Endothelial cell of umbilical vein (primary cell): ENCODE data around the gene OTOGL. TPM values are rescaled to one million over a fixed set of nuclear protein-coding genes. Genes with fewer than 3 reads are reported as not detected.
A peak's percentile ranks its signal among the peaks of the same experiment; 100 is the strongest.

Source experiments
- BruUV-seq: library from RNA; stranded (reverse); fragments of 400-500 nt; replicated peaks from 2 replicates; lab custom pipeline; 2021; lab: Mats Ljungman, UMichigan
- CTCF ChIA-PET: fragments of 300-600, 350-600 bp; sonication (Branson Sonifier 250); formaldehyde crosslinking; loops from one replicate; lab custom pipeline; 2021; ENCODE audit warnings: antibody characterized with exemption, inconsistent platforms; lab: Charles Lee
- POLR2A ChIA-PET: fragments of 300-600, 350-600 bp; sonication (Branson Sonifier 250); formaldehyde crosslinking; loops from one replicate; lab custom pipeline; 2021; ENCODE audit warnings: antibody characterized with exemption, inconsistent platforms; lab: Charles Lee
- DNase-seq: peaks from one replicate; pipeline ENCODE4 v3.0.0-alpha.2; 2011; ENCODE audit warnings: low read depth, low spot score
- FAIRE-seq: peaks from 2 replicates; lab custom pipeline; 2011; peaks lifted over from hg19 to GRCh38; lab: Jason Lieb, UNC
- H2AFZ ChIP-seq: 2 replicates; pipeline ENCODE4 v1.6.0; 2012; ENCODE audit warnings: low read depth, low read length, control low read depth, inconsistent platforms
- H3K27ac ChIP-seq: 2 replicates; pipeline ENCODE4 v1.5.1; 2011; ENCODE audit warnings: low read depth, mild to moderate bottlenecking, control low read depth, low read length, moderate library complexity; ENCODE audit not compliant: insufficient read depth
- H3K27me3 ChIP-seq, 2 experiments: 2 replicates each; pipeline versions ENCODE4 v1.6.0 to v1.6.1; 2011; ENCODE audit warnings: low read length in 2 of 2, mixed read lengths in 1 of 2; ENCODE audit not compliant: control insufficient read depth in 2 of 2, insufficient read depth in 2 of 2
- H3K36me3 ChIP-seq, 2 experiments: 2 replicates in 1 of 2; 3 replicates in 1 of 2; pipeline ENCODE4 v1.5.1; 2011; ENCODE audit warnings: low read length in 2 of 2, mild to moderate bottlenecking in 1 of 2, moderate library complexity in 1 of 2; ENCODE audit not compliant: control insufficient read depth in 2 of 2, insufficient read depth in 2 of 2; ENCODE audit errors: extremely low read depth in 1 of 2
- H3K4me1 ChIP-seq: 3 replicates; pipeline ENCODE4 v1.5.1; 2011; ENCODE audit warnings: mild to moderate bottlenecking, low read length; ENCODE audit not compliant: control insufficient read depth, insufficient read depth; ENCODE audit errors: extremely low read depth
- H3K4me2 ChIP-seq: 2 replicates; pipeline ENCODE4 v1.6.1; 2011; ENCODE audit warnings: low read length, control low read depth, mixed read lengths; ENCODE audit not compliant: insufficient read depth
- H3K4me3 ChIP-seq, 3 experiments: fragments of 200-600 bp in 1 of 3; sonication (generic), shearing (Covaris generic) in 1 of 3; replicated peaks in 1 of 3; 2 replicates each; pipeline ENCODE4 v1.5.1; 2011 to 2016; ENCODE audit warnings: control low read depth in 3 of 3, low read length in 3 of 3, mild to moderate bottlenecking in 2 of 3, inconsistent platforms in 1 of 3, low read depth in 1 of 3, moderate library complexity in 1 of 3; ENCODE audit not compliant: insufficient read depth in 1 of 3
- H3K79me2 ChIP-seq: 2 replicates; pipeline ENCODE4 v1.6.0; 2012; ENCODE audit warnings: low read length, inconsistent platforms; ENCODE audit not compliant: control insufficient read depth, insufficient read depth
- H3K9ac ChIP-seq: replicated peaks from 2 replicates; pipeline ENCODE3; 2011; ENCODE audit warnings: low read length, control low read depth; ENCODE audit not compliant: insufficient read depth; ENCODE audit errors: extremely low read depth
- H3K9me1 ChIP-seq: replicated peaks from 3 replicates; pipeline ENCODE4 v1.6.0; 2011; ENCODE audit warnings: mild to moderate bottlenecking, low read length; ENCODE audit not compliant: control insufficient read depth, insufficient read depth; ENCODE audit errors: extremely low read depth
- H3K9me3 ChIP-seq: replicated peaks from 2 replicates; pipeline ENCODE4 v1.5.1; 2012; ENCODE audit warnings: low read length, inconsistent platforms; ENCODE audit not compliant: control insufficient read depth, insufficient read depth
- H4K20me1 ChIP-seq: replicated peaks from 2 replicates; pipeline ENCODE3; 2011; ENCODE audit warnings: mild to moderate bottlenecking, low read length; ENCODE audit not compliant: control insufficient read depth, insufficient read depth; ENCODE audit errors: extremely low read depth
- CTCF ChIP-seq, 2 donors: IDR thresholded peaks; 1 replicate in 1 of 2; 2 replicates in 1 of 2; pipeline ENCODE4 v1.5.1; 2011; ENCODE audit warnings: low read length in 2 of 2, mild to moderate bottlenecking in 2 of 2, moderate library complexity in 2 of 2, control low read depth in 1 of 2, inconsistent platforms in 1 of 2, low read depth in 1 of 2; ENCODE audit not compliant: insufficient read depth in 1 of 2; ENCODE audit errors: extremely low read depth in 1 of 2
- EZH2 ChIP-seq: IDR thresholded peaks from 2 replicates; pipeline ENCODE4 v1.6.1; 2012; ENCODE audit warnings: borderline replicate concordance, low read depth, mild to moderate bottlenecking, moderate library complexity, low read length, inconsistent platforms; ENCODE audit not compliant: severe bottlenecking
- FOS ChIP-seq: IDR thresholded peaks from 2 replicates; pipeline ENCODE4 v1.6.1; 2011; ENCODE audit warnings: mild to moderate bottlenecking, low read length, moderate library complexity, borderline replicate concordance; ENCODE audit not compliant: insufficient read depth
- GATA2 ChIP-seq: IDR thresholded peaks from 2 replicates; pipeline ENCODE4 v1.7.0; 2011; ENCODE audit warnings: low read depth, mild to moderate bottlenecking, moderate library complexity, mixed read lengths, low read length; ENCODE audit not compliant: insufficient read length, insufficient read depth
- MAX ChIP-seq: IDR thresholded peaks from 2 replicates; pipeline ENCODE4 v1.6.1; 2011; ENCODE audit not compliant: insufficient read depth, insufficient read length
- MYC ChIP-seq: IDR thresholded peaks from one replicate; pipeline ENCODE4 v1.6.1; 2011; ENCODE audit warnings: mild to moderate bottlenecking, low read depth, low read length
- POLR2A ChIP-seq: IDR thresholded peaks from 2 replicates; pipeline ENCODE4 v1.6.1; 2012; ENCODE audit warnings: low read depth, mild to moderate bottlenecking, control low read depth, low read length
- POLR2AphosphoS5 ChIP-seq: IDR thresholded peaks from 2 replicates; pipeline ENCODE4 v1.6.1; 2012; ENCODE audit warnings: low read depth, mild to moderate bottlenecking, control low read depth, low read length, moderate library complexity; ENCODE audit not compliant: insufficient read depth
- dilution Hi-C: fragments of 300-500 bp; cut with MboI; formaldehyde crosslinking; loops from one replicate; pipeline ENCODE4 v1.15.0; 2019; ENCODE audit warnings: low sequenced_read_pairs; ENCODE audit not compliant: extremely low pct_ligation_motif_present
- intact Hi-C: fragments of 100-400 bp; cut with micrococcal nuclease; formaldehyde crosslinking; loops from one replicate; pipeline ENCODE4 v1.10.0; 2022
- polyA plus RNA-seq, 4 experiments: library from polyadenylated mRNA; depleted of rRNA in 3 of 4; stranded (reverse) in 3 of 4; unstranded in 1 of 4; fragments of >200 nt; gene quantifications; 2 replicates each; pipeline versions ENCODE4 v1.2.1 to v1.2.3, GENCODE V29; 2011 to 2012; ENCODE audit warnings: missing spikeins in 1 of 4
- total RNA-seq: library from RNA; stranded (reverse); gene quantifications from 2 replicates; pipeline ENCODE4 v1.2.3, GENCODE V29; 2021

Gene OTOGL
- total and polyA plus RNA-seq, 2 donors (not counting 3 experiments of a cell fraction or from before 2014, with no cell fraction given) = 1.4 to 2.0 TPM

- no peaks in the 10 kb centered on the region for H3K9me1 ChIP-seq
- no peak overlapping the region for H3K4me3 ChIP-seq
- TF ChIP-seq EZH2 (no peak), FOS (no peak), CTCF (IDR thresholded peaks at IDR 0.05; ENCODE audit: extremely low read depth in 1 of 2, insufficient read depth in 1 of 2, low read depth in 1 of 2, low read length in 2 of 2) (no peak), POLR2A (no peak), GATA2 (no peak), POLR2AphosphoS5 (no peak), MAX (no peak), MYC (no peak)
- H2AFZ ChIP-seq = peak overlapping the region; percentile 79
- CTCF ChIA-PET = interaction anchor here (0.9 to 1.9 kb wide), 7 partner anchors 10 to 728 kb away, joined by 3 to 6 read pairs (median 5); no protein-coding TSS in a partner anchor
- H3K79me2 ChIP-seq = no peaks in the 10 kb centered on the region
- H3K4me2 ChIP-seq = peak overlapping the region; percentile 71
- H3K27me3 ChIP-seq = no peaks in the 10 kb centered on the region
- intact Hi-C loops (loop anchor here (10.0 kb wide), 1 partner anchor 996 kb away; no protein-coding TSS in a partner anchor), dilution Hi-C loops (no loop called here)
- H3K4me1 ChIP-seq = no peaks in the 10 kb centered on the region
- no peak overlapping the region for H3K27ac ChIP-seq
- POLR2A ChIA-PET = no interaction called here
- H3K36me3 ChIP-seq = no peaks in the 10 kb centered on the region
- DNase-seq = no peak
- no peaks in the 10 kb centered on the region for H4K20me1 ChIP-seq
- FAIRE-seq = no peak
- no TSS peak for BruUV-seq
- H3K9ac ChIP-seq = no peak overlapping the region
- no peaks in the 10 kb centered on the region for H3K9me3 ChIP-seq
Measured at GRCh38 chr12:80401191-80401590, 301.9 kb downstream of the OTOGL start.
